HG03095 (cell line): ENCODE data around the gene FA2H.
"Not testable (repeated sequence)": the region's sequence is repeated elsewhere in the genome, so short reads cannot be mapped to it uniquely, and the experiment has no call there.

Source experiments
- ATAC-seq: cut with Tn5 transposase; IDR thresholded peaks from one replicate; pipeline ENCODE4 v1.9.1; 2021; ENCODE audit warnings: moderate library complexity; ENCODE audit not compliant: unreplicated experiment

FA2H gene

GRCh38 chr16:74725651-74726455, 48.8 kb downstream of the FA2H start:
- no peak for ATAC-seq

- no peak for ATAC-seq
These were observed 49.6 kb downstream of the FA2H start for GRCh38 chr16:74724820-74725549.

GRCh38 chr16:74723256-74723655, 51.4 kb downstream of the FA2H start:
- no peak for ATAC-seq

- not testable (repeated sequence) for ATAC-seq
These were observed 52.5 kb downstream of the FA2H start for GRCh38 chr16:74722156-74722555.

GRCh38 chr16:74721716-74722115, 52.9 kb downstream of the FA2H start:
- ATAC-seq = no peak

- ATAC-seq = no peak
These were observed 54.0 kb downstream of the FA2H start for GRCh38 chr16:74720579-74720978.

GRCh38 chr16:74718741-74719610, 55.6 kb downstream of the FA2H start:
- no peak for ATAC-seq

- no peak for ATAC-seq
These were observed 56.5 kb downstream of the FA2H start for GRCh38 chr16:74718140-74718539.

GRCh38 chr16:74717367-74717766, 57.3 kb downstream of the FA2H start:
- ATAC-seq = no peak

- no peak for ATAC-seq
These were observed 58.3 kb downstream of the FA2H start for GRCh38 chr16:74716355-74716754.

- no peak for ATAC-seq
These were observed 60.7 kb downstream of the FA2H start for GRCh38 chr16:74713876-74714275.

- no peak for ATAC-seq
These were observed 61.3 kb downstream of the FA2H start for GRCh38 chr16:74713325-74713724.

- ATAC-seq = no peak
These were observed 62.7 kb downstream of the FA2H start for GRCh38 chr16:74711938-74712337.

GRCh38 chr16:74710401-74710800, 64.2 kb downstream of the FA2H start:
- no peak for ATAC-seq

- peak; percentile 85 for ATAC-seq
These were observed 65.2 kb downstream of the FA2H start for GRCh38 chr16:74709441-74709877.

- ATAC-seq = peak; percentile 35
These were observed 74.0 kb downstream of the FA2H start, which contains the start of gene MLKL for GRCh38 chr16:74700438-74701225. TSS of gene MLKL (minus strand) at chr16:74700862. CDS start at chr16:74695757, 5,105 bp downstream.

GRCh38 chr16:74700116-74700437, 74.5 kb downstream of the FA2H start:
- no peak for ATAC-seq

- ATAC-seq = no peak
These were observed 75.0 kb downstream of the FA2H start for GRCh38 chr16:74699666-74700065.

GRCh38 chr16:74698222-74698621, 76.4 kb downstream of the FA2H start:
- no peak for ATAC-seq
